Skin of body (tissue), 1 donor: ENCODE results near the gene ZNF718. TPM values are rescaled to one million over a fixed set of nuclear protein-coding genes. Genes with fewer than 3 reads are reported as not detected.

ENCODE experiments used
- total RNA-seq: library from RNA; depleted of rRNA; stranded (reverse); fragments of >200 nt; gene quantifications from one replicate; pipeline ENCODE4 v1.2.3, GENCODE V29; 2014

The ZNF718 gene
- total RNA-seq, 1 donor from 2014 or later: 16.1 TPM

Other genes starting within 250 kb of the ZNF718 start
- 28.7 TPM for gene ZNF595, start 71.2 kb upstream of the ZNF718 start, total RNA-seq
- 4.5 TPM for gene ZNF732, start 181.0 kb downstream of the ZNF718 start, total RNA-seq
- 34.9 TPM for gene ZNF141, start 213.3 kb downstream of the ZNF718 start, total RNA-seq